HepG2 (cell line): ENCODE data around the gene OR7A10. TPM values are rescaled to one million over a fixed set of nuclear protein-coding genes. Genes with fewer than 3 reads are reported as not detected.
A peak's percentile ranks its signal among the peaks of the same experiment; 100 is the strongest.

ENCODE experiments used
- ATAC-seq: fragments of 200-7000 bp; cut with Tn5 transposase; 3 replicates; pipeline ENCODE4 v1.9.1; 2020; ENCODE audit warnings: mild to moderate bottlenecking, moderate library complexity
- BruUV-seq: library from RNA; stranded (reverse); fragments of 400-500 nt; replicated peaks from 2 replicates; lab custom pipeline; 2021; lab: Mats Ljungman, UMichigan
- CTCF ChIA-PET: fragments of 300-600 bp; formaldehyde crosslinking; extraction: SDS; loops from one replicate; lab custom pipeline; 2021; ENCODE audit warnings: low total read pairs, inconsistent platforms, low intra/inter-chr PET ratio; lab: Yijun Ruan, JAX
- POLR2A ChIA-PET: fragments of 350-600 bp; sonication (Branson Sonifier 250); formaldehyde crosslinking; loops from one replicate; lab custom pipeline; 2020; ENCODE audit warnings: antibody characterized with exemption, inconsistent platforms; lab: Yijun Ruan, JAX
- DNase-seq: peaks from one replicate; pipeline ENCODE4 v3.0.0-alpha.2; 2015; ENCODE audit warnings: low spot score
- FAIRE-seq: peaks from 3 replicates; lab custom pipeline; 2011; peaks lifted over from hg19 to GRCh38; lab: Jason Lieb, UNC
- H2AFZ ChIP-seq: one replicate; pipeline ENCODE4 v1.6.1; 2011; ENCODE audit warnings: low read length, inconsistent platforms
- H3K27ac ChIP-seq: fragments of 300-600 bp; 3 replicates; pipeline ENCODE4 v1.8.0; 2011; ENCODE audit warnings: mixed run types, mild to moderate bottlenecking, mixed read lengths, low read length, inconsistent platforms; ENCODE audit not compliant: insufficient read depth; ENCODE audit errors: extremely low read length
- H3K27me3 ChIP-seq, 2 experiments: fragments of 200-600 bp in 1 of 2; 2 replicates in 1 of 2; 3 replicates in 1 of 2; pipeline versions ENCODE4 v1.6.0 to v1.8.0; 2011; ENCODE audit warnings: low read length in 2 of 2, mild to moderate bottlenecking in 2 of 2, moderate library complexity in 2 of 2, inconsistent platforms in 1 of 2; ENCODE audit not compliant: insufficient read depth in 2 of 2, control insufficient read depth in 1 of 2
- H3K36me3 ChIP-seq, 2 experiments: fragments of 200-600 bp in 1 of 2; replicated peaks in 1 of 2; 2 replicates in 1 of 2; 3 replicates in 1 of 2; pipeline versions ENCODE4 v1.5.1 to v1.8.0; 2011; ENCODE audit warnings: low read length in 2 of 2, inconsistent platforms in 1 of 2; ENCODE audit not compliant: insufficient read depth in 2 of 2, control insufficient read depth in 1 of 2
- H3K4me1 ChIP-seq: 2 replicates; pipeline ENCODE4 v1.5.1; 2012; ENCODE audit warnings: low read length, inconsistent platforms; ENCODE audit not compliant: insufficient read depth
- H3K4me2 ChIP-seq: 2 replicates; pipeline ENCODE4 v1.6.0; 2011; ENCODE audit warnings: low read depth, low read length, inconsistent platforms
- H3K4me3 ChIP-seq, 3 experiments: fragments of 200-600 bp in 1 of 3; sonication (generic), shearing (Covaris generic) in 1 of 3; replicated peaks in 1 of 3; 2 replicates each; pipeline ENCODE4 v1.5.1; 2011 to 2016; ENCODE audit warnings: low read length in 3 of 3, inconsistent platforms in 2 of 3, low read depth in 2 of 3, mild to moderate bottlenecking in 2 of 3, control low read depth in 1 of 3, mixed read lengths in 1 of 3; ENCODE audit not compliant: insufficient read depth in 1 of 3
- H3K79me2 ChIP-seq: one replicate; pipeline ENCODE4 v1.6.1; 2011; ENCODE audit warnings: low read length, inconsistent platforms; ENCODE audit not compliant: insufficient read depth
- H3K9ac ChIP-seq: 2 replicates; pipeline ENCODE4 v1.6.0; 2011; ENCODE audit warnings: mild to moderate bottlenecking, low read depth, low read length, inconsistent platforms; ENCODE audit not compliant: insufficient read depth
- H3K9me3 ChIP-seq: 2 replicates; pipeline ENCODE4 v1.5.1; 2012; ENCODE audit warnings: mild to moderate bottlenecking, low read length
- H4K20me1 ChIP-seq: 2 replicates; pipeline ENCODE4 v1.6.0; 2011; ENCODE audit warnings: inconsistent platforms, mild to moderate bottlenecking, low read length, moderate library complexity; ENCODE audit not compliant: insufficient read depth
- CHD4 ChIP-seq: fragments of 200-600 bp; sonication (generic); IDR thresholded peaks from 2 replicates; pipeline ENCODE4 v1.7.0; 2017; ENCODE audit warnings: mild to moderate bottlenecking, low read length, borderline replicate concordance
- GFI1 ChIP-seq: sonication (generic); formaldehyde crosslinking; IDR thresholded peaks from 2 replicates; pipeline ENCODE4 v1.5.0; 2020; ENCODE audit warnings: missing genetic modification reagents, mild to moderate bottlenecking, borderline replicate concordance
- GZF1 ChIP-seq: sonication (generic); formaldehyde crosslinking; IDR thresholded peaks from 2 replicates; pipeline ENCODE4 v1.5.1; 2020; ENCODE audit warnings: mild to moderate bottlenecking, missing genetic modification reagents
- MAFF ChIP-seq: IDR thresholded peaks from 2 replicates; pipeline ENCODE4 v1.6.1; 2011; ENCODE audit warnings: low read depth, low read length, improper control_type of control experiment
- MAFK ChIP-seq, 2 experiments: IDR thresholded peaks in 1 of 2; conservative IDR thresholded peaks in 1 of 2; 2 replicates each; pipeline ENCODE4 v1.6.1; 2011; ENCODE audit warnings: improper control_type of control experiment in 2 of 2, low read length in 2 of 2
- MED1 ChIP-seq: sonication (generic); formaldehyde crosslinking; IDR thresholded peaks from 2 replicates; pipeline ENCODE4 v1.4.0; 2020; ENCODE audit warnings: missing genetic modification reagents
- NR2F6 ChIP-seq, 2 experiments: IDR thresholded peaks; 2 replicates each; pipeline ENCODE4 v1.6.1; 2016; ENCODE audit warnings: antibody characterized with exemption in 1 of 2, mild to moderate bottlenecking in 1 of 2
- SATB2 ChIP-seq: sonication (generic); formaldehyde crosslinking; IDR thresholded peaks from 2 replicates; pipeline ENCODE4 v1.5.0; 2020; ENCODE audit warnings: missing genetic modification reagents
- TFAP4 ChIP-seq: sonication (generic); IDR thresholded peaks from 2 replicates; pipeline ENCODE4 v1.6.1; 2016; ENCODE audit warnings: low read depth, borderline replicate concordance
- UBTF ChIP-seq: sonication (generic); formaldehyde crosslinking; IDR thresholded peaks from 2 replicates; pipeline ENCODE4 v1.4.0; 2020; ENCODE audit warnings: mild to moderate bottlenecking, missing genetic modification reagents
- ZBED4 ChIP-seq: sonication (generic); formaldehyde crosslinking; IDR thresholded peaks from 2 replicates; pipeline ENCODE4 v1.4.0; 2020; ENCODE audit warnings: missing genetic modification reagents, borderline replicate concordance
- ZBTB38 ChIP-seq: sonication (generic); formaldehyde crosslinking; IDR thresholded peaks from 2 replicates; pipeline ENCODE4 v1.5.1; 2020; ENCODE audit warnings: mild to moderate bottlenecking, missing genetic modification reagents
- ZNF788 ChIP-seq: sonication (generic); formaldehyde crosslinking; IDR thresholded peaks from 2 replicates; pipeline ENCODE4 v1.5.0; 2020; ENCODE audit warnings: mild to moderate bottlenecking, missing genetic modification reagents, borderline replicate concordance
- WGBS: methylation state at CpG from one replicate; pipeline ENCODE4 v1.1.6; 2017; ENCODE audit warnings: low lambda C conversion rate; 5-methylcytosine and 5-hydroxymethylcytosine counted together
- in situ Hi-C: cut with HindIII; loops from 2 replicates; pipeline ENCODE4 v1.10.0; 2017; ENCODE audit warnings: low pct_unique_long_range_greater_than_20kb; ENCODE audit not compliant: extremely low pct_ligation_motif_present
- intact Hi-C: fragments of 100-400 bp; cut with micrococcal nuclease; formaldehyde crosslinking; loops from one replicate; pipeline ENCODE4 v1.10.0; 2022; ENCODE audit not compliant: unreplicated experiment
- polyA plus RNA-seq, 8 experiments: library from polyadenylated mRNA; depleted of rRNA in 3 of 8; stranded (reverse) in 7 of 8; unstranded in 1 of 8; fragments of >200 nt; fragmentation: Illumina TruSeq in 4 of 8; extraction: Trizol in 4 of 8; gene quantifications; 2 replicates each; pipeline versions ENCODE4 v1.2.1 to v1.2.3, GENCODE V29; 2011 to 2016; ENCODE audit warnings: low read depth in 4 of 8, missing spikeins in 1 of 8, mixed read lengths in 1 of 8; ENCODE audit not compliant: insufficient read depth in 1 of 8
- total RNA-seq, 5 experiments: library from RNA; depleted of rRNA; stranded (reverse); fragments of >200 nt; fragmentation: Illumina TruSeq; extraction: Trizol; gene quantifications; 2 replicates each; pipeline ENCODE4 v1.2.3, GENCODE V29; 2016; ENCODE audit warnings: low read depth in 1 of 5
- TF ChIP-seq, protein P1 (sequence below): IDR thresholded peaks from 2 replicates; pipeline ENCODE4 v1.6.1; 2016

The OR7A10 gene
- total and polyA plus RNA-seq, 2 of the 13 experiments (the other 11 are each of a cell fraction or from before 2014, with no cell fraction given), result not detected

DNA sequence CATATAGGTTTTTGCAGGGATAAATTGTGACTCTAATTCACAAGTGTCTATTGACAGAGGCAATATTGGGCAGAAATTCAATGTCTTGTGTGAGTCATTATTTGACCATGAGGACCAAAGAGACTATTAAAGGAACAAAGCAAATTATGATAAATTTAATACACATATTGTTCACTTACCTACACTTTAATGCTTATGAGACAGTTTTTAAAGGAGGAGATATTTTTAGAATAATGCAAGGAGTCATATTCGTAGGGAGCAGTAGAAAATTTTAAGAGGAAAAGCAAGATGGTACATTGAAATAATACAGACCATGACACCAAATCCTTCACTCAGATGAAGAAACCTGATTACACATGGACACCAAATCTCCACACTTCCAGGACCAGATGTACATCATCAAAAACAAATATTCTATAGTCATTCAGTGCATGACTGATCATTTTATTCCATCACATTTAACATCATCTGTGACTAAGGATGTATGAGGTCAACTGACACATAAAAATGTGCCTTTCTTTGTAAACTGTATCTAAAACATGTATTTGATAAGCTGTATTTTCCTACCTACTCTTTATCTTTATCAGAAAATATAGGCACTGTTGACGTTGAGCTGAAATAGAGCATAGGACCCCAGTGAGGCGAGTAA is 41.4 kb upstream of the OR7A10 start:
- Histone ChIP-seq H3K27me3 (no peaks in the 10 kb centered on the region), H3K4me3 (no peak overlapping the region), H3K27ac (no peak overlapping the region), H3K36me3 (no peaks in the 10 kb centered on the region), H3K4me2 (no peak overlapping the region), H2AFZ (no peak overlapping the region), H3K79me2 (no peaks in the 10 kb centered on the region), H3K9me3 (no peaks in the 10 kb centered on the region), H3K9ac (no peak overlapping the region), H3K4me1 (no peaks in the 10 kb centered on the region), H4K20me1 (no peaks in the 10 kb centered on the region)
- POLR2A ChIA-PET, result no interaction called here
- intact Hi-C loops (loop anchor here (2.0 kb wide), 2 partner anchors 103 to 315 kb away; no protein-coding TSS in a partner anchor), in situ Hi-C loops (loop anchor here (10.0 kb wide), 1 partner anchor 105 kb away; no protein-coding TSS in a partner anchor)
- 0% methylated on average over 3 of the region's 3 CpGs for WGBS
- DNase-seq, result no peak
- no peak for ATAC-seq
- no peak for FAIRE-seq
- TF ChIP-seq ZNF788 (CRISPR knock-in tag) (no peak), MAFK (conservative IDR thresholded peaks at IDR 0.05 in 1 of 2, IDR thresholded peaks at IDR 0.05 in 1 of 2; ENCODE audit: low read length in 2 of 2) (peak; percentile 6 to 62; a peak in 2 of 4 replicates), GZF1 (CRISPR knock-in tag) (no peak), ZBED4 (CRISPR knock-in tag) (no peak), TFAP4 (no peak), UBTF (CRISPR knock-in tag) (no peak), NR2F6 (IDR thresholded peaks at IDR 0.05) (no peak), NR2F6 (CRISPR knock-in tag; IDR thresholded peaks at IDR 0.05) (no peak), MAFF (peak; percentile 56), SATB2 (CRISPR knock-in tag) (no peak), MED1 (CRISPR knock-in tag) (no peak), ZBTB38 (CRISPR knock-in tag) (no peak), CHD4 (no peak), GFI1 (no peak)
- TF ChIP-seq, protein P1, sequence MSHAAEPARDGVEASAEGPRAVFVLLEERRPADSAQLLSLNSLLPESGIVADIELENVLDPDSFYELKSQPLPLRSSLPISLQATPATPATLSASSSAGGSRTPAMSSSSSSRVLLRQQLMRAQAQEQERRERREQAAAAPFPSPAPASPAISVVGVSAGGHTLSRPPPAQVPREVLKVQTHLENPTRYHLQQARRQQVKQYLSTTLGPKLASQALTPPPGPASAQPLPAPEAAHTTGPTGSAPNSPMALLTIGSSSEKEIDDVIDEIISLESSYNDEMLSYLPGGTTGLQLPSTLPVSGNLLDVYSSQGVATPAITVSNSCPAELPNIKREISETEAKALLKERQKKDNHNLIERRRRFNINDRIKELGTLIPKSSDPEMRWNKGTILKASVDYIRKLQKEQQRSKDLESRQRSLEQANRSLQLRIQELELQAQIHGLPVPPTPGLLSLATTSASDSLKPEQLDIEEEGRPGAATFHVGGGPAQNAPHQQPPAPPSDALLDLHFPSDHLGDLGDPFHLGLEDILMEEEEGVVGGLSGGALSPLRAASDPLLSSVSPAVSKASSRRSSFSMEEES, result no peak
- BruUV-seq, result no TSS peak
- CTCF ChIA-PET, result interaction anchor here (1.3 kb wide), 1 partner anchor 104 kb away, joined by 3 read pairs; no protein-coding TSS in a partner anchor
